SH-SY5Y (cell line): ENCODE results near the gene PAQR6.

Experiments
- GATA2 ChIP-seq: IDR thresholded peaks from 2 replicates; pipeline ENCODE4 v1.6.1; 2011; ENCODE audit warnings: mild to moderate bottlenecking, low read depth, low read length
- GATA3 ChIP-seq: IDR thresholded peaks from 2 replicates; pipeline ENCODE4 v1.6.1; 2011; ENCODE audit warnings: low read depth, mild to moderate bottlenecking, low read length, moderate library complexity

DNA sequence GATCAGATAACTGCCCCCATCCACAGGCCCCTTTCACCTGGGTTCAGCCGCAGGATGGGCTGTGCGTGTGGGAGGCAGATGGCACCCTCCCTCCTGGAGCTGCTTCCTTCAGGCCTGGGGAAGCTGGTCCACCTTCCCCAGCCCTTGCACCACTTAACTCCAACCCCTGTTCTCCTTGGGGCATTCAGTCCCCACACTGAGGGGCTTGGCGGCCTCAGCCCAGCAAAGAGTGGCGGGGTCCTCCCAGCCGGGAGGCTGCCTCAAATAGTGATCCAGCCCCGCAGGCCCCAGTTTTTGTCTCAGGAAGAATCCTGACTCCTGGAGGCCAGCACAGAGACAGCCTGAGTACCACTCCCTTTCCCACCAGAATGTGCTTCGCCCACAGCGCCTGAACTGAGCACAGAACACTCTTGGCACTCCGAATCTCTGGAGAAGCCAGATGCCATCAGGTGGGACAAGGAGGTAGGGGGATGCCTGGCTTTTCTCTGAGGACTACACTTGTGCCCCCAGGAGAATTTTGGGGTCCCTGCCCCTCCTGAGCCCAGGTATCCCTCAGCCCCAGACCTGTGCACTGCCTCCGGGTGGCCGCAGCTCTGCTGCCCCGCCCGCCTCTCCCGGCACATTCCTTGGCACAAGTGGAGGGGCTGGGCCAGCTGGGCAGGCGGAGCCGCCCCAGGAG is 936 bp downstream of the PAQR6 start:
- TF ChIP-seq GATA3, result no peak
- no peak for TF ChIP-seq GATA2
